GM18520 (cell line): ENCODE measurements around the gene FAM240A.

Experiments used
- ATAC-seq: cut with Tn5 transposase; IDR thresholded peaks from one replicate; pipeline ENCODE4 v1.9.1; 2021; ENCODE audit not compliant: unreplicated experiment

The FAM240A gene

GRCh38 chr3:46673151-46674030, 61.1 kb downstream of the FAM240A start:
- no peak for ATAC-seq

GRCh38 chr3:46674031-46674845, 61.9 kb downstream of the FAM240A start:
- no peak for ATAC-seq

- no peak for ATAC-seq
Observed at GRCh38 chr3:46675426-46675825, 63.1 kb downstream of the FAM240A start.
